SH-SY5Y (cell line): ENCODE results near the gene EIPR1.

ENCODE experiments used
- GATA2 ChIP-seq: IDR thresholded peaks from 2 replicates; pipeline ENCODE4 v1.6.1; 2011; ENCODE audit warnings: mild to moderate bottlenecking, low read depth, low read length
- GATA3 ChIP-seq: IDR thresholded peaks from 2 replicates; pipeline ENCODE4 v1.6.1; 2011; ENCODE audit warnings: low read depth, mild to moderate bottlenecking, low read length, moderate library complexity

DNA sequence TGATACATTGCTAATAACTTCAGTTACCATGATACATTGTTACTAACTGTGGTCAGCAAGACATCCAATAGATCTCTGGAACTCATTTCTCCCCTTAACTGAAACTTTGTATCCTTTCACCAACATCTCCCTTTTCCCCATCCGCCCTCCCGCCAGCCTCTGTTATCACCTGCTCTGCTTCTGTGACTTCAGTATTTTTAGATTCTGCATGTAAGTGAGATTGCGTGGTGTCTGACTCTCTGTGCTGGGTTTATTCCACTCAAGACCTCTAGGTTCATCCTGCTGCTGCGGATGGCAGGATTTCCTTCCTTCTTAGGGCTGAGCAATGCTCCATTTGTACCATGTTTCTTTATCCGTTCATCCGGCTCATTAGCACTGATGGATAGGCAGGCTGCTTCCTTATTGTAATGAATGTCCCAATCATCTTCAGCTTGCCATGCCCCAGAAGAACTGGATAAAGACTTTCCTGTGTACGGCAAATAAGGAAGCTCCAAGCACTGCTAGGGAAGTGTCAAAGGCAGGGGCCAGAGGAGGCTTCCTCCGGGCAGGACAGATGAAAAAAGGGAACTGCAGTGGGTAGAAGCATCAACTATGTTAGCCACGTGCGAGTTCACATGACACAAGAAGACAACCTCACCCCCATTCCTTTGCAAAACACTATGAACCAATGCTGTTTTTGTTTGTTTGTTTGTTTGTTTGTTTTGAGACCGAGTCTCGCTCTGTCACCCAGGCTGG lies 113.4 kb downstream of the EIPR1 start:
- TF ChIP-seq GATA2, result no peak
- TF ChIP-seq GATA3, result no peak
